Ecto neural progenitor cell (in vitro differentiated cells): Measurements from ENCODE around the gene SLC17A9.

ENCODE experiments used
- DNase-seq: peaks from one replicate; pipeline ENCODE4 v3.0.0-alpha.2; 2018; ENCODE audit warnings: low spot score

The SLC17A9 gene

GRCh38 chr20:62982124-62983075 lies 29.9 kb downstream of the SLC17A9 start:
- no peak for DNase-seq

DNA sequence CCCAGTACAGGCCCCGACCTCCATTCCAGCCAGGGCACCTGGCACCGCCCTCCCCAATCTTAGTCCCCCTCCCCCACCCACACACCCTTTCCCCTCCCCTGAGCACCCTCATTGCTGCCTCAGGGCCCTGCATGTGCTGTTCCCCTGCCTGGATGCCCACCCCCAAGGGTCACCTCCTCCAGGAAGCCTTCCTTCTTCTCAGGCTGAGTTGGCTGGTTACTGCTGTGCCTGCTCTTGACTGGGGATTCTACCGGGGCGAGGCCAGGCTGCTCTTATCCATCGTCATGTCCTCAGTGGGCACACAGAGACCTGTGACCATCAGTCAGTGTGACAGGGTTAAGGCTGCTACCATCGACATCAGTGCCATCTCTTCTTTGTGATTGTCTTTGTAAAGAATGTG lies 30.7 kb downstream of the SLC17A9 start:
- DNase-seq = no peak

- no peak for DNase-seq
Observed at GRCh38 chr20:62984666-62985443, 32.3 kb downstream of the SLC17A9 start.

GRCh38 chr20:62985444-62985778 lies 32.9 kb downstream of the SLC17A9 start:
- DNase-seq = no peak

DNA sequence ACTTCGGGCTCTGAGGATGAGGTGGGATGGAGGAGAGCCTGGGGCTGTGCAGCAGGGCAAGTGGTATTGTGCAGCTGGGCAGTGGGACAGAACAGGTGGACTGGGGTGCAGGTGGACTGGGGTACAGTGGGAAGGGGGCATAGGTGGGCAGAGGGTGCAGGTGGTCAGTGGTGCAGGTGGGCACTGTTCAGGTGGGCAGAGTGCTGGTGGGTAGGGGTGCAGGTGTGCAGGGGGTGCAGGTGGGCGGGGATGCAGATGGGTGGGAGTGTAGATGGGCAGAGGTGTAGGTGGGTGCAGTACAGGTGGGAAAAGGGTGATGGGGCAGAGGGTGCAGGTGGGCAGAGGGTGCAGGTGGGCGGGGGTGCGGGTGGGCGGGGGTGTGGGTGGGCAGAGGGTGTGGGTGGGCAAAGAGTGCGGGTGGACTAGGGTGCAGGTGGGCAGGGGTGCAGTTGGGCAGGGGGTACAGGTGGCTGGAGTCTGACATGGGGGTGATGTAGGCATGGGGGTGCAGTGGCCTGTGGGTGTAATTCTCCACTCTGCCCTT lies 33.8 kb downstream of the SLC17A9 start:
- DNase-seq = no peak

GRCh38 chr20:62987114-62987513 lies 34.6 kb downstream of the SLC17A9 start:
- DNase-seq = no peak

DNA sequence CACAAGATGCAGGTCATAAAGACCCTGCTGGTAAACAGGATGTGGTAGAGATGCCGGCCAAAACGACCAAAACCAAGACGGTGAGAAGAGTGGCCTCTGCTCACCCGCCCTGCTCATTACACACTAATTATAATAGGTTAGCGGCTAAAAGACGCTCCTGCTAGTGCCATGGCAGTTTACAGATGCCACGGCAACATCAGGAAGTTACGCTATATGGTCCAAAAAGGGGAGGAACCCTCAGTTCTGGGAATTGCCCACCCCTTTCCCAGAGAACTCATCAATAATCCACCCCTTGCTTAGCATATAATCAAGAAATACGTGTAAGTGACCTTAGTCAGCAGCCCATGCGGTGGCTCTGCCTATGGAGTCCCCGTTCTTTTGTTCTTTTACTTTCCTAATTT lies 36.7 kb downstream of the SLC17A9 start:
- no peak for DNase-seq

GRCh38 chr20:62990306-62990825 lies 37.9 kb downstream of the SLC17A9 start:
- DNase-seq = no peak

- DNase-seq = no peak
Observed at GRCh38 chr20:62991196-62991807, 38.8 kb downstream of the SLC17A9 start.

GRCh38 chr20:62991863-62992262 lies 39.4 kb downstream of the SLC17A9 start:
- DNase-seq = no peak

GRCh38 chr20:62993856-62994494 lies 41.5 kb downstream of the SLC17A9 start:
- no peak for DNase-seq

DNA sequence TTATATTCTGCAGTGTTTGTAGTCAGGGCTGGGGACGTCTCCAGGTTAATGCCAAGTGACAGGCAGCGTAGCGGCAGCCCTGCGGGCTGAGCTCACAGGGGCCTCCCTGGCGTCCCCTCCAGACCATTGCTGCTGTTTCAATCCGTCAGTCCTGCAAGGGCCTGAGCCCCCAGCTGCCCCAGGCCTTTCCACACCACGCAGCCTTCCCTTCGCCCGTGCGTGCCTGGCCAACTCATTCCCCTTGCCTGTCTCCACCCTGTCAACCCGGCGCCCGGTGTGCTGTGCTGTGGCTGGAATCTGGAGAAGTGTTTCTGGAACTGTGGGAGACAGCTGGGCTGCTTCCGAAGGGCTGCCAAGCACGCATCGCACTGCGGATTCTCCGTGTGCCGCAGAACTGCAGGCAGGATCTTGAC lies 42.4 kb downstream of the SLC17A9 start:
- no peak for DNase-seq

- DNase-seq = no peak
Observed at GRCh38 chr20:62995481-62995880, 43.0 kb downstream of the SLC17A9 start.

DNA sequence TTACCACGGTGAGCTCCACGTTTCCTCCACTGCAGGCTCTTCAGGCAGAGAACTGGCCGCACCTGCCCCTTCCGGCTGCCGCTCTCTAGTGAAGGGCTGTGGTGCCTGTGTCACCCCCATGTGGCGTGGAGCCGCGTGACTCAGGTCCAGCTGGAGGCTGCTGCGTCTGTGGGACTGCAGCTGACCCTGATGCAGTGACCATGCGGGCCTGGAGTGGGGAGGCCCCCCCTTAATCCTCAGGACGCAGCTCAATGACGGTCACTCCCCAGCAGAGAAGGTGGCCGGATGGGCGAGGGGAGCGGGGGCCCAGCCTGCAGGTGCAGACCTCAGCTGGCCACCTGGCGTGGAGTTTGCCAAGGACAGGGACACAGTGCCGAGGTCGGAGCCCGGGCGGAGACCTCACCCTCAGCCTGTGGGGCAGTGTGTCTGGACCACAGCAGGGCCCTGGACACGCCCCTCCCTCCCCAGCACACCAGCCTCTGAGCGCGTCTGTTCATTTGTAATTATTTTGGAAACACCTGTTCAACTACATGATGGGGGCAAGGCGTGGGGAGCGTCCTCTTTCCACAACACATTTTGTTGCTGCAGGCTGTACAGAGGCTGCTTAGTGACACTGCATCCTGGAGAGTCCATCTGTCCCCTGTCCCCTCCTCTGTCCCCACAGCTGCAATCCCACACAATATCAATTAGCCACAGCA lies 43.5 kb downstream of the SLC17A9 start:
- DNase-seq = no peak

DNA sequence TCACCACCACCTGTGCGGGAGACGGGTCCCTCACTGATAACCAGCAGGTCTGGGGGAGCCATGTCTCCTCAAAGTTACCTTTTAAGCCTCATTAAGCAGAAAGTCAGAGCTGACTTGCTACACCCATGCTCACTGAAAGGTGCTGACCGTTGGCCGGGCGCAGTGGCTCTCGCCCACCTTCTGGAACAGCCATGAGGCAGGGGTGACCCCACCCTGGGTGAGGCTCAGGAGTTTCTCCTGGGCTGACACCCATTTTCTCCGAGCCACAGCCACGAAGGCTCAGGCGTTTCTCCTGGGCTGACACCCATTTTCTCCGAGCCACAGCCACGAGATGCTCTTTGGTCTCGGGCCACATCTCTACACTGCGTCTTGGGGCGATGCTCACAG lies 44.1 kb downstream of the SLC17A9 start:
- no peak for DNase-seq

- no peak for DNase-seq
Observed at GRCh38 chr20:62997417-62998035, 45.0 kb downstream of the SLC17A9 start.

DNA sequence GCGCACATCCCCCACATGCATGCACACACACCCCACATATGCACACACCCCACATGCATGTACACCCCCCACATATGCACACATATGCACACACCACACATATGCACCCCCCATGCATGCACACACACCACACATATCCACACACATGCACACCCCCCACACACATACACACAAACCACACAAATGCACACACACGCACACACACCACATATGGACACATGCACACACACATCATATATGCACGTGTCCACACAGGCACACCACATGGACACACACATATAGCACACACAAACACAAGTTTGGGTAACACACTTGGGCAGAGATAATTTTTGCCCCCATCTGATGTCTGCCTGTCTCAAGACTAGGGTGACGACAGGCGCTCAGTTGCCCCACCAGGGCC lies 45.9 kb downstream of the SLC17A9 start:
- DNase-seq = no peak

DNA sequence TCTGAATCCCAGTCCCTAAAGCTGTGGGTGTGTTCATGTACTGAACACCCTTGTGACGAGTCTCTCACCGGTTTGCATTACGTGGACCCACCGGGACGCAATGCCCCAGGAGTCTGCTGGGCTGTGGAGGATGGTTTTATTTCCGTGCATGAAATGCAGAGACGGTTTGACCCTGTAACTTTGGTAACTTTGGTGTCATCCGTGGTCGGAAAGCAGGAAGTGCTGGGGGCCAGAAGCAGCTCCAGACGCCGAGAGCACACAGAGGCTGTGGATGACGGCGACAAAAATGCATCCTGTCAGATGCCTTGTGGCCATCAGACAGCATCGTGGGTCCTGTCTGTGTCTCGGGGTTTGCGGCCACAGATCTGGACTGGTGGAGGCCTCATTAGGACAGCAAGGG lies 47.1 kb downstream of the SLC17A9 start:
- no peak for DNase-seq

- DNase-seq = no peak
Observed at GRCh38 chr20:63000036-63000435, 47.5 kb downstream of the SLC17A9 start.

GRCh38 chr20:63000958-63001357 lies 48.4 kb downstream of the SLC17A9 start:
- no peak for DNase-seq

DNA sequence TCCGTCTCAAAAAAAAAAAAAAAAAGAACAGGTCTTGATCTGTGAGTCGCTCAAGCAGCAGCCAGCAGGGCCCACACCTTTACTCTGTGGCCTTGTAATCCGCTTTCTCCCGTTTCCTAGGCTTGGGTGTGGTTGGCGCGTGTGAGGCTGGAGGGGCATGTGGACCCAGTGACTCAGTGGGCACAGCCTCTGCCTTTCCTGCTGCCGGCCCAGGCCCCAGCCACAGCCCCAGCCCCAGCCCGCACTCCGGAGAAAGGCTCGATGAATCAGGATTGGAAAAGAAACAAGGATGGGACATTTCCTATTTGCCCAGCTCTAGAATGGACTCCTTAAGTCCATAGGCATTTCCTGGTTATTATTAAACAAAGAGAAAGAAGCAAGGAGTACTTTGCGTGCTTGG lies 50.0 kb downstream of the SLC17A9 start:
- no peak for DNase-seq
